Nephron (organoid): ENCODE data around the gene NECTIN1.
A peak's percentile ranks its signal among the peaks of the same experiment; 100 is the strongest.

Experiments
- H3K27ac Mint-ChIP-seq, 3 experiments: 2 replicates each; pipeline ENCODE4 v1.8.0; 2020; ENCODE audit warnings: mixed read lengths in 3 of 3, mild to moderate bottlenecking in 2 of 3, moderate library complexity in 1 of 3
- H3K27me3 Mint-ChIP-seq: 2 replicates; pipeline ENCODE4 v1.8.0; 2021; ENCODE audit warnings: low read depth, mild to moderate bottlenecking, moderate library complexity, mixed read lengths
- H3K36me3 Mint-ChIP-seq: 2 replicates; pipeline ENCODE4 v1.8.0; 2020; ENCODE audit warnings: low read depth, mixed read lengths
- H3K4me1 Mint-ChIP-seq: 2 replicates; pipeline ENCODE4 v1.8.0; 2020; ENCODE audit warnings: mixed read lengths
- H3K4me3 Mint-ChIP-seq, 3 experiments: 2 replicates each; pipeline ENCODE4 v1.8.0; 2020; ENCODE audit warnings: mild to moderate bottlenecking in 3 of 3, mixed read lengths in 3 of 3, moderate library complexity in 2 of 3
- H3K9me3 Mint-ChIP-seq: 2 replicates; pipeline ENCODE4 v1.8.0; 2020; ENCODE audit warnings: mixed read lengths
- CTCF ChIP-seq, 3 experiments: fragments of 200-600 bp; sonication (generic); IDR thresholded peaks; one replicate each; pipeline ENCODE4 v1.5.0; 2021; ENCODE audit warnings: antibody characterized with exemption in 3 of 3; ENCODE audit not compliant: unreplicated experiment in 3 of 3

Gene NECTIN1

DNA sequence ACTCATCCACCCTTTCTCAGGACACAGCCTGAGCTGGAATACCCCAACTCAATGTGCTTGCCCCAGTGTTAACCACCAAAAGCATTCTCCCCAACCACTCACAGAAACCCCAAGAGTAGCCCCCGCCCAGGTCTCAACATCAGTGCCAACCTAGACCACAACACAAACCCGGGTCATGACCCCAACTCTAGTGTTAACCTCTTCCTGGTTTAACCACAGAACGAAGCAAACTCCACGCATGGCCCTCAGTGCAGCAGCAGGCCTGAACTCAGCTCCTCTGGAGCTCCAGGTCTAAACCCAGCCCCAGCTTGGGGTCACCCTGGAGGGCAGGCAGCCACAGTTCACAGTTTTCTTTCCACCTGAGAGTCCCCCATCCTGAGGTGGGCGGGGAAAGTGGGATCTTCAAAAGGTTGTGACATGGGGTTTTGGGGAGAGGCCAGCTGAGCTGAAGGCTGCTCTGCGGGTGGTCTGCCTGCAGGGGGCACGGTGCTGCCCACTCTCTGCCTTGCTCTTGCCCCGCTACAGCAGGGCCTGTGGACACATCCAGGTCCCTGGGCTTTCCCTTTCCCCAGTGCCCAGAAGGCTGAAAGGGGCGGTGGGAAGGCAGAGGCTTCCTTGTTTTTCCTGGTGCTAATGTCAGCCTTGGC, 37.9 kb downstream of the NECTIN1 start:
- no peaks in the 10 kb centered on the region for H3K36me3 Mint-ChIP-seq
- H3K27ac Mint-ChIP-seq: peak overlapping the region; percentile 37 to 65 (median 44)
- peaks cover 4% of the 10 kb centered on the region for H3K27me3 Mint-ChIP-seq
- peaks cover 66% of the 10 kb centered on the region for H3K4me1 Mint-ChIP-seq
- TF ChIP-seq CTCF (IDR thresholded peaks at IDR 0.05; ENCODE audit: unreplicated experiment in 3 of 3): no peak
- no peak overlapping the region for H3K4me3 Mint-ChIP-seq
- H3K9me3 Mint-ChIP-seq: no peaks in the 10 kb centered on the region

GRCh38 chr11:119689302-119689701, 39.7 kb downstream of the NECTIN1 start:
- Mint-ChIP-seq H3K4me3 (no peak overlapping the region), H3K27ac (peak overlapping the region in 2 of 3 experiments; percentile 22 to 26), H3K9me3 (no peaks in the 10 kb centered on the region), H3K36me3 (no peaks in the 10 kb centered on the region), H3K27me3 (peaks cover 4% of the 10 kb centered on the region), H3K4me1 (peaks cover 74% of the 10 kb centered on the region)
- TF ChIP-seq CTCF (IDR thresholded peaks at IDR 0.05; ENCODE audit: unreplicated experiment in 3 of 3): no peak

DNA sequence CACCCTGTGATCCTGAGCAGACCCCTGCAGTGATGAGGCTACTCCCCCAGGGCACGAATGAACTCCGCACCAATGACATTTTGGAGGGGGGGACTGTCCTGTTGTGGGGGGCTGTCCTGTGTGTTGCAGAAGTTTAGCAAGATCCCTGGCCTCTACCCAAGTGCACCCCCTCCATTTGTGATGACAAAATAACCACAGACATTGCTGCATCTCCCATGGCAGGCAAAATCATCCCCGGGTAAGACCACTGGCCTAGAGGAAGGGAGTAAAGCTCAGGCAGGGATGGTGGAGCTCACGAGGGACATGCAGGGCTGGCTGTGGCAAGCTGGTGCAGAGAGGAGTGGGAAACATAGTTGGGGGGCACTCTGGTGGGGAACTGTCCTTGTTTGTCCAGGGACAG, 40.6 kb downstream of the NECTIN1 start:
- peaks cover 4% of the 10 kb centered on the region for H3K27me3 Mint-ChIP-seq
- H3K4me3 Mint-ChIP-seq: no peak overlapping the region
- no peaks in the 10 kb centered on the region for H3K36me3 Mint-ChIP-seq
- H3K27ac Mint-ChIP-seq: peak overlapping the region; percentile 4 to 63 (median 17)
- H3K4me1 Mint-ChIP-seq: peaks cover 74% of the 10 kb centered on the region
- no peak for TF ChIP-seq CTCF (IDR thresholded peaks at IDR 0.05; ENCODE audit: unreplicated experiment in 3 of 3)
- H3K9me3 Mint-ChIP-seq: no peaks in the 10 kb centered on the region

DNA sequence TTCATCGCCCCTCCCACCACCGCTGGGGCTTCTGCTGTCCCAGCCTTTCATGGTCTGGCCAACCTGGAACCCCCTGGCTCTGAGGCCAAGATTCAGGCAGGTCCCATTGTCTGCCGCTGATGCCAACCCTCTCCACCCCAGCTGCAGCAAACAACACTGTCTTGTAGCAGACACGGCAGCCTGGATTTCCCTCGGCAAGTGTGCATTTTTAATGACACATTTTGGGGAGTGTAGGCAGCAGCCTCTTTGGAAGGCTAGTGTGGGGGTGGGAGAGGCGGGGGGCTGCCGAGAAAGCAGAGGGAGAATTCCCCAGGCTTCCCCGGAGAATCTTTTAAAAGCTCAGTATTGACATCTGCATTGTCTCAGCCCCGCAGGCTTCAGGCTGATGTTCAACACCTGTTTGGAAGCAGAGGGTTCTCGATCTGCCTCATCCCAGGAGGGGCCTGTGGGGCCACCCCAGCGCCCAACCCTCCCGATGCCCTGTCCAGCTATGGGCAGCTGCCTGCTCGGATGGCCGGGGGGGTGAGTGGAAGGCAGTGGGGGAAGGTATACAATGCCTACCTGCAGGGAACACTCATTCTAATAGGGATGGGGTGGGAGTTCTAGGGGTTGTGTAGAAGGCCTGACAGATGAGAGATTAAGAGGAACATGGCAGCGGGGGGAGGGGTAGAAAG, 41.5 kb downstream of the NECTIN1 start:
- Mint-ChIP-seq H3K27ac (peak overlapping the region; percentile 51 to 89 (median 86)), H3K9me3 (no peaks in the 10 kb centered on the region), H3K36me3 (no peaks in the 10 kb centered on the region), H3K27me3 (peaks cover 7% of the 10 kb centered on the region), H3K4me3 (peak overlapping the region; percentile 29 to 52 (median 36)), H3K4me1 (peaks cover 73% of the 10 kb centered on the region)
- no peak for TF ChIP-seq CTCF (IDR thresholded peaks at IDR 0.05; ENCODE audit: unreplicated experiment in 3 of 3)

GRCh38 chr11:119686177-119686882, 42.7 kb downstream of the NECTIN1 start:
- no peak for TF ChIP-seq CTCF (IDR thresholded peaks at IDR 0.05; ENCODE audit: unreplicated experiment in 3 of 3)
- peaks cover 70% of the 10 kb centered on the region for H3K4me1 Mint-ChIP-seq
- H3K27me3 Mint-ChIP-seq: peaks cover 7% of the 10 kb centered on the region
- no peaks in the 10 kb centered on the region for H3K36me3 Mint-ChIP-seq
- peak overlapping the region; percentile 14 to 78 (median 34) for H3K27ac Mint-ChIP-seq
- peak overlapping the region in 1 of 3 experiments; percentile 4 for H3K4me3 Mint-ChIP-seq
- no peaks in the 10 kb centered on the region for H3K9me3 Mint-ChIP-seq
